GM12878 (cell line): ENCODE data around the gene CCDC159. TPM values are rescaled to one million over a fixed set of nuclear protein-coding genes. Genes with fewer than 3 reads are reported as not detected.

Source experiments
- ATAC-seq: fragments of 200-7000 bp; cut with Tn5 transposase; 3 replicates; pipeline ENCODE4 v1.9.1; 2020; ENCODE audit warnings: mild to moderate bottlenecking, moderate library complexity
- BruUV-seq: library from RNA; stranded (reverse); fragments of 400-500 nt; replicated peaks from 2 replicates; lab custom pipeline; 2021; lab: Mats Ljungman, UMichigan
- CTCF ChIA-PET: fragments of 300-600 bp; sonication (Branson Sonifier 250); formaldehyde crosslinking; extraction: SDS; loops from one replicate; lab custom pipeline; 2021; ENCODE audit warnings: inconsistent platforms; lab: Yijun Ruan, JAX
- POLR2A ChIA-PET: fragments of 350-600 bp; formaldehyde crosslinking; extraction: SDS; loops from one replicate; lab custom pipeline; 2021; ENCODE audit warnings: inconsistent platforms; lab: Charles Lee
- RAD21 ChIA-PET: fragments of 300-600 bp; sonication (Branson Sonifier 250); formaldehyde crosslinking; loops from one replicate; lab custom pipeline; 2023; ENCODE audit warnings: antibody characterized with exemption; ENCODE audit not compliant: unreplicated experiment; lab: Charles Lee
- SMC1A ChIA-PET: fragments of 300-600 bp; sonication (Branson Sonifier 250); formaldehyde crosslinking; loops from one replicate; lab custom pipeline; 2023; ENCODE audit not compliant: unreplicated experiment, uncharacterized antibody; lab: Charles Lee
- DNase-seq: peaks from one replicate; pipeline ENCODE4 v3.0.0-alpha.2; 2011; ENCODE audit warnings: low read depth, low spot score
- FAIRE-seq: peaks from 3 replicates; lab custom pipeline; 2011; peaks lifted over from hg19 to GRCh38; lab: Jason Lieb, UNC
- H2AFZ ChIP-seq: 2 replicates; pipeline ENCODE4 v1.6.0; 2011; ENCODE audit warnings: low read depth, low read length, control low read depth; ENCODE audit not compliant: control insufficient read depth
- H3K27ac ChIP-seq: 2 replicates; pipeline ENCODE4 v1.5.1; 2011; ENCODE audit warnings: control low read depth; ENCODE audit not compliant: control insufficient read depth, insufficient read depth
- H3K27me3 ChIP-seq, 2 experiments: replicated peaks in 1 of 2; 2 replicates each; pipeline versions ENCODE4 v1.6.0 to v1.6.1; 2011; ENCODE audit warnings: low read length in 1 of 2; ENCODE audit not compliant: control insufficient read depth in 2 of 2, insufficient read depth in 2 of 2
- H3K36me3 ChIP-seq, 2 experiments: 2 replicates each; pipeline ENCODE4 v1.5.1; 2011; ENCODE audit warnings: low read length in 1 of 2; ENCODE audit not compliant: control insufficient read depth in 2 of 2, insufficient read depth in 2 of 2
- H3K4me1 ChIP-seq: 2 replicates; pipeline ENCODE4 v1.6.1; 2011; ENCODE audit warnings: mild to moderate bottlenecking, low read length, moderate library complexity, mixed read lengths; ENCODE audit not compliant: control insufficient read depth, insufficient read depth
- H3K4me2 ChIP-seq: 2 replicates; pipeline ENCODE4 v1.6.0; 2011; ENCODE audit warnings: control low read depth; ENCODE audit not compliant: control insufficient read depth, insufficient read depth
- H3K4me3 ChIP-seq: fragments of 200-600 bp; sonication (generic); 2 replicates; pipeline ENCODE4 v1.5.1; 2016
- H3K79me2 ChIP-seq: 2 replicates; pipeline ENCODE4 v1.6.0; 2011; ENCODE audit warnings: low read length; ENCODE audit not compliant: control insufficient read depth, insufficient read depth
- H3K9ac ChIP-seq: 2 replicates; pipeline ENCODE4 v1.8.0; 2011; ENCODE audit warnings: low read length, control low read depth, mixed read lengths; ENCODE audit not compliant: control insufficient read depth, insufficient read depth
- H3K9me3 ChIP-seq: replicated peaks from 3 replicates; pipeline ENCODE4 v1.5.1; 2011; ENCODE audit warnings: mild to moderate bottlenecking, low read length; ENCODE audit not compliant: control insufficient read depth, insufficient read depth
- H4K20me1 ChIP-seq: 2 replicates; pipeline ENCODE4 v1.6.0; 2011; ENCODE audit not compliant: control insufficient read depth, insufficient read depth
- HDAC2 ChIP-seq: fragments of 200-600 bp; sonication (generic); IDR thresholded peaks from 2 replicates; pipeline ENCODE4 v1.6.1; 2017
- HDAC6 ChIP-seq: fragments of 200-600 bp; sonication (generic); IDR thresholded peaks from one replicate; pipeline ENCODE4 v1.8.0; 2017; ENCODE audit warnings: antibody characterized with exemption; ENCODE audit not compliant: unreplicated experiment
- NFYA ChIP-seq: IDR thresholded peaks from 2 replicates; pipeline ENCODE4 v1.6.1; 2011; ENCODE audit warnings: low read depth, mild to moderate bottlenecking, low read length, improper control_type of control experiment, borderline replicate concordance
- PBX3 ChIP-seq: IDR thresholded peaks from 2 replicates; pipeline ENCODE4 v1.6.1; 2011; ENCODE audit warnings: mild to moderate bottlenecking, low read depth, low read length, moderate library complexity; ENCODE audit not compliant: insufficient replicate concordance
- RELB ChIP-seq: fragments of 450-650 bp; IDR thresholded peaks from 2 replicates; pipeline ENCODE4 v1.6.1; 2017; ENCODE audit warnings: low read depth, mild to moderate bottlenecking, moderate library complexity
- SPI1 ChIP-seq: IDR thresholded peaks from 2 replicates; pipeline ENCODE4 v1.6.1; 2011; ENCODE audit warnings: low read depth, mild to moderate bottlenecking, low read length, moderate library complexity, borderline replicate concordance; ENCODE audit not compliant: insufficient read depth
- WGBS: methylation state at CpG from one replicate; pipeline ENCODE4 v1.1.6; 2016; ENCODE audit warnings: low lambda C conversion rate; ENCODE audit not compliant: insufficient replicate concordance, insufficient coverage; ENCODE audit errors: missing lambda C conversion rate; 5-methylcytosine and 5-hydroxymethylcytosine counted together
- in situ Hi-C: fragments of 300-500 bp; cut with MboI; formaldehyde crosslinking; loops from 9 replicates; pipeline ENCODE4 v1.14.3; 2018; ENCODE audit warnings: mixed read lengths
- intact Hi-C: fragments of 100-400 bp; cut with micrococcal nuclease; formaldehyde crosslinking; loops from one replicate; pipeline ENCODE4 v1.14.2; 2022; ENCODE audit not compliant: unreplicated experiment
- polyA plus RNA-seq, 11 experiments: library from polyadenylated mRNA; depleted of rRNA in 4 of 11; unstranded in 6 of 11; stranded (reverse) in 5 of 11; fragments of >200 nt; fragmentation: Nextera tagmentation in 4 of 11; fragmentation: Illumina TruSeq in 1 of 11; extraction: Ambion mirVana in 4 of 11; extraction: Trizol in 1 of 11; gene quantifications; 1 replicate in 1 of 11; 2 replicates in 10 of 11; pipeline versions ENCODE4 v1.2.1 to v1.2.3, GENCODE V29; 2011 to 2016; ENCODE audit warnings: inconsistent platforms in 2 of 11, missing spikeins in 2 of 11, low read depth in 1 of 11
- total RNA-seq, 4 experiments: library from RNA; depleted of rRNA in 3 of 4; stranded (reverse); fragments of >200 nt in 3 of 4; fragmentation: Illumina TruSeq in 1 of 4; extraction: Trizol in 1 of 4; gene quantifications; 2 replicates each; pipeline versions ENCODE4 v1.2.1 to v1.2.3, GENCODE V29; 2013 to 2021
- TF ChIP-seq, protein P1 (sequence below): IDR thresholded peaks from 2 replicates; pipeline ENCODE4 v1.6.1; 2011; ENCODE audit warnings: borderline replicate concordance, low read depth, mild to moderate bottlenecking, moderate library complexity, low read length; ENCODE audit not compliant: insufficient read depth, poor library complexity, severe bottlenecking
- TF ChIP-seq, protein P2 (sequence below): fragments of 450-650 bp; IDR thresholded peaks from 2 replicates; pipeline ENCODE4 v1.6.1; 2016; ENCODE audit warnings: mild to moderate bottlenecking
- TF ChIP-seq, protein P3 (sequence below): fragments of 450-650 bp; conservative IDR thresholded peaks from 2 replicates; pipeline ENCODE4 v1.6.1; 2017; ENCODE audit warnings: mild to moderate bottlenecking, moderate library complexity
- TF ChIP-seq, protein P4 (sequence below): fragments of 450-650 bp; IDR thresholded peaks from 2 replicates; pipeline ENCODE4 v1.6.1; 2018; ENCODE audit warnings: borderline replicate concordance, mild to moderate bottlenecking; ENCODE audit not compliant: partially characterized antibody

Gene CCDC159
- total and polyA plus RNA-seq, 10 of the 15 experiments (the other 5 are each of a cell fraction or from before 2014, with no cell fraction given) = 0.61 to 14.7 (median 10.1) TPM

- H2AFZ ChIP-seq = no peak overlapping the region; the same call in 1 of the 2 replicates
- peaks cover 10% of the 10 kb centered on the region for H3K79me2 ChIP-seq
- no TSS peak for BruUV-seq
- no peaks in the 10 kb centered on the region for H4K20me1 ChIP-seq
- H3K9me3 ChIP-seq = peaks cover 5% of the 10 kb centered on the region; the same call in 2 of the 3 replicates
- RAD21 ChIA-PET = interaction anchor here (0.7 to 2.2 kb wide), 5 partner anchors 22 to 222 kb away, joined by 3 to 20 read pairs (median 11); partner anchors contain the start of gene SWSAP1
- in situ Hi-C loops = no loop called here
- H3K4me1 ChIP-seq = peaks cover 11% of the 10 kb centered on the region
- DNase-seq (no peak), FAIRE-seq (no peak), ATAC-seq (0 out of 3 replicates have a peak, but pooled peaks have one; percentile 2)
- WGBS = 55% methylated on average over 15 of the region's 15 CpGs
- SMC1A ChIA-PET = interaction anchor here (1.5 to 2.9 kb wide), 3 partner anchors 30 to 138 kb away, joined by 4 to 28 read pairs (median 5); partner anchors contain the start of gene SWSAP1
- H3K9ac ChIP-seq = peak overlapping the region; percentile 79
- H3K27ac ChIP-seq = peak overlapping the region; percentile 85
- H3K36me3 ChIP-seq = no peaks in the 10 kb centered on the region; a peak in 1 of 4 replicates
- POLR2A ChIA-PET = interaction anchor here (1.2 to 3.4 kb wide), 5 partner anchors 14 to 36 kb away, joined by 4 to 48 read pairs (median 14); partner anchors contain the start of gene SWSAP1
- intact Hi-C loops = no loop called here
- H3K27me3 ChIP-seq = no peaks in the 10 kb centered on the region
- CTCF ChIA-PET = interaction anchor here (0.7 to 2.3 kb wide), 9 partner anchors 13 to 67 kb away, joined by 3 to 12 read pairs (median 4); no protein-coding TSS in a partner anchor
- H3K4me3 ChIP-seq = peak overlapping the region; percentile 95
- peak overlapping the region; percentile 92 for H3K4me2 ChIP-seq
- TF ChIP-seq, protein P1, sequence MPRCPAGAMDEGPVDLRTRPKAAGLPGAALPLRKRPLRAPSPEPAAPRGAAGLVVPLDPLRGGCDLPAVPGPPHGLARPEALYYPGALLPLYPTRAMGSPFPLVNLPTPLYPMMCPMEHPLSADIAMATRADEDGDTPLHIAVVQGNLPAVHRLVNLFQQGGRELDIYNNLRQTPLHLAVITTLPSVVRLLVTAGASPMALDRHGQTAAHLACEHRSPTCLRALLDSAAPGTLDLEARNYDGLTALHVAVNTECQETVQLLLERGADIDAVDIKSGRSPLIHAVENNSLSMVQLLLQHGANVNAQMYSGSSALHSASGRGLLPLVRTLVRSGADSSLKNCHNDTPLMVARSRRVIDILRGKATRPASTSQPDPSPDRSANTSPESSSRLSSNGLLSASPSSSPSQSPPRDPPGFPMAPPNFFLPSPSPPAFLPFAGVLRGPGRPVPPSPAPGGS = no peak
- TF ChIP-seq PBX3 = no peak
- TF ChIP-seq, protein P2, sequence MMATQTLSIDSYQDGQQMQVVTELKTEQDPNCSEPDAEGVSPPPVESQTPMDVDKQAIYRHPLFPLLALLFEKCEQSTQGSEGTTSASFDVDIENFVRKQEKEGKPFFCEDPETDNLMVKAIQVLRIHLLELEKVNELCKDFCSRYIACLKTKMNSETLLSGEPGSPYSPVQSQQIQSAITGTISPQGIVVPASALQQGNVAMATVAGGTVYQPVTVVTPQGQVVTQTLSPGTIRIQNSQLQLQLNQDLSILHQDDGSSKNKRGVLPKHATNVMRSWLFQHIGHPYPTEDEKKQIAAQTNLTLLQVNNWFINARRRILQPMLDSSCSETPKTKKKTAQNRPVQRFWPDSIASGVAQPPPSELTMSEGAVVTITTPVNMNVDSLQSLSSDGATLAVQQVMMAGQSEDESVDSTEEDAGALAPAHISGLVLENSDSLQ = no peak
- TF ChIP-seq, protein P3, sequence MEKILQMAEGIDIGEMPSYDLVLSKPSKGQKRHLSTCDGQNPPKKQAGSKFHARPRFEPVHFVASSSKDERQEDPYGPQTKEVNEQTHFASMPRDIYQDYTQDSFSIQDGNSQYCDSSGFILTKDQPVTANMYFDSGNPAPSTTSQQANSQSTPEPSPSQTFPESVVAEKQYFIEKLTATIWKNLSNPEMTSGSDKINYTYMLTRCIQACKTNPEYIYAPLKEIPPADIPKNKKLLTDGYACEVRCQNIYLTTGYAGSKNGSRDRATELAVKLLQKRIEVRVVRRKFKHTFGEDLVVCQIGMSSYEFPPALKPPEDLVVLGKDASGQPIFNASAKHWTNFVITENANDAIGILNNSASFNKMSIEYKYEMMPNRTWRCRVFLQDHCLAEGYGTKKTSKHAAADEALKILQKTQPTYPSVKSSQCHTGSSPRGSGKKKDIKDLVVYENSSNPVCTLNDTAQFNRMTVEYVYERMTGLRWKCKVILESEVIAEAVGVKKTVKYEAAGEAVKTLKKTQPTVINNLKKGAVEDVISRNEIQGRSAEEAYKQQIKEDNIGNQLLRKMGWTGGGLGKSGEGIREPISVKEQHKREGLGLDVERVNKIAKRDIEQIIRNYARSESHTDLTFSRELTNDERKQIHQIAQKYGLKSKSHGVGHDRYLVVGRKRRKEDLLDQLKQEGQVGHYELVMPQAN = no peak
- TF ChIP-seq NFYA = no peak
- TF ChIP-seq RELB = no peak
- TF ChIP-seq HDAC6 = no peak
- TF ChIP-seq SPI1 = 0 out of 2 replicates have a peak, but pooled peaks have one; percentile 13
- TF ChIP-seq HDAC2 = no peak
- TF ChIP-seq, protein P4, sequence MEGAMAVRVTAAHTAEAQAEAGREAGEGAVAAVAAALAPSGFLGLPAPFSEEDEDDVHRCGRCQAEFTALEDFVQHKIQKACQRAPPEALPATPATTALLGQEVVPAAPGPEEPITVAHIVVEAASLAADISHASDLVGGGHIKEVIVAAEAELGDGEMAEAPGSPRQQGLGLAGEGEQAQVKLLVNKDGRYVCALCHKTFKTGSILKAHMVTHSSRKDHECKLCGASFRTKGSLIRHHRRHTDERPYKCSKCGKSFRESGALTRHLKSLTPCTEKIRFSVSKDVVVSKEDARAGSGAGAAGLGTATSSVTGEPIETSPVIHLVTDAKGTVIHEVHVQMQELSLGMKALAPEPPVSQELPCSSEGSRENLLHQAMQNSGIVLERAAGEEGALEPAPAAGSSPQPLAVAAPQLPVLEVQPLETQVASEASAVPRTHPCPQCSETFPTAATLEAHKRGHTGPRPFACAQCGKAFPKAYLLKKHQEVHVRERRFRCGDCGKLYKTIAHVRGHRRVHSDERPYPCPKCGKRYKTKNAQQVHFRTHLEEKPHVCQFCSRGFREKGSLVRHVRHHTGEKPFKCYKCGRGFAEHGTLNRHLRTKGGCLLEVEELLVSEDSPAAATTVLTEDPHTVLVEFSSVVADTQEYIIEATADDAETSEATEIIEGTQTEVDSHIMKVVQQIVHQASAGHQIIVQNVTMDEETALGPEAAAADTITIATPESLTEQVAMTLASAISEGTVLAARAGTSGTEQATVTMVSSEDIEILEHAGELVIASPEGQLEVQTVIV = no peak
Observed at GRCh38 chr19:11345122-11345803, 1.1 kb upstream of the CCDC159 start.
